Fibroblast of lung (primary cell): ENCODE data around the gene OR52M1. TPM values are rescaled to one million over a fixed set of nuclear protein-coding genes. Genes with fewer than 3 reads are reported as not detected.

Experiments
- DNase-seq, 2 donors: peaks; one replicate each; pipeline versions ENCODE4 v3.0.0 to v3.0.0-alpha.2; 2010; ENCODE audit warnings: low read depth in 2 of 2
- H2AFZ ChIP-seq: 2 replicates; pipeline ENCODE4 v1.5.1; 2012; ENCODE audit warnings: low read length, control low read depth, inconsistent platforms
- H3K27ac ChIP-seq: 2 replicates; pipeline ENCODE4 v1.5.1; 2011; ENCODE audit warnings: low read length, control low read depth; ENCODE audit not compliant: insufficient read depth
- H3K27me3 ChIP-seq: 2 replicates; pipeline ENCODE4 v1.5.1; 2011; ENCODE audit warnings: mild to moderate bottlenecking, low read length; ENCODE audit not compliant: control insufficient read depth, insufficient read depth
- H3K36me3 ChIP-seq: 2 replicates; pipeline ENCODE4 v1.5.1; 2011; ENCODE audit warnings: low read length; ENCODE audit not compliant: control insufficient read depth, insufficient read depth
- H3K4me1 ChIP-seq: 2 replicates; pipeline ENCODE4 v1.5.1; 2011; ENCODE audit warnings: low read length; ENCODE audit not compliant: control insufficient read depth, insufficient read depth; ENCODE audit errors: extremely low read depth
- H3K4me2 ChIP-seq: 2 replicates; pipeline ENCODE4 v1.5.1; 2011; ENCODE audit warnings: low read length, control low read depth; ENCODE audit not compliant: insufficient read depth; ENCODE audit errors: extremely low read depth
- H3K4me3 ChIP-seq, 4 experiments: fragments of 200-600 bp in 1 of 4; sonication (generic) in 1 of 4; replicated peaks in 1 of 4; 2 replicates each; pipeline ENCODE4 v1.5.1; 2011 to 2016; ENCODE audit warnings: low read length in 4 of 4, low read depth in 3 of 4, mild to moderate bottlenecking in 3 of 4, control low read depth in 2 of 4, inconsistent platforms in 1 of 4, mixed read lengths in 1 of 4; ENCODE audit not compliant: insufficient read depth in 1 of 4; ENCODE audit errors: control extremely low read depth in 1 of 4
- H3K79me2 ChIP-seq: 2 replicates; pipeline ENCODE4 v1.5.1; 2012; ENCODE audit warnings: mild to moderate bottlenecking, low read length, inconsistent platforms; ENCODE audit not compliant: control insufficient read depth, insufficient read depth
- H3K9ac ChIP-seq: 2 replicates; pipeline ENCODE4 v1.5.1; 2011; ENCODE audit warnings: mild to moderate bottlenecking, low read length, control low read depth; ENCODE audit not compliant: insufficient read depth
- H3K9me3 ChIP-seq: 2 replicates; pipeline ENCODE4 v1.5.1; 2012; ENCODE audit warnings: low read depth, low read length; ENCODE audit not compliant: control insufficient read depth, insufficient read depth
- H4K20me1 ChIP-seq: 2 replicates; pipeline ENCODE4 v1.5.1; 2011; ENCODE audit warnings: low read length; ENCODE audit not compliant: control insufficient read depth, insufficient read depth; ENCODE audit errors: extremely low read depth
- CTCF ChIP-seq, 2 donors: IDR thresholded peaks in 1 of 2; conservative IDR thresholded peaks in 1 of 2; 1 replicate in 1 of 2; 2 replicates in 1 of 2; pipeline ENCODE4 v1.5.1; 2011 to 2012; ENCODE audit warnings: low read length in 2 of 2, control low read depth in 1 of 2, inconsistent platforms in 1 of 2, low read depth in 1 of 2, mild to moderate bottlenecking in 1 of 2
- EZH2 ChIP-seq: IDR thresholded peaks from 2 replicates; pipeline ENCODE4 v1.5.1; 2012; ENCODE audit warnings: low read length, control low read depth, mild to moderate bottlenecking; ENCODE audit errors: missing control alignments
- polyA plus RNA-seq, 2 donors: library from polyadenylated mRNA; depleted of rRNA in 1 of 2; stranded (reverse) in 1 of 2; unstranded in 1 of 2; fragments of >200 nt; gene quantifications; 2 replicates each; pipeline ENCODE4 v1.2.1, GENCODE V29; 2011 to 2012; ENCODE audit warnings: missing spikeins in 1 of 2
- total RNA-seq: library from RNA; depleted of rRNA; stranded (reverse); fragments of >200 nt; gene quantifications from 2 replicates; pipeline ENCODE4 v1.2.1, GENCODE V29; 2014

OR52M1 gene
- total and polyA plus RNA-seq, 2 donors (not counting 1 experiment from before 2014, with no cell fraction given), result not detected

- no peaks in the 10 kb centered on the region for H4K20me1 ChIP-seq
Measured at GRCh38 chr11:4559527-4560440, 14.8 kb downstream of the OR52M1 start.

GRCh38 chr11:4560467-4560866, 15.5 kb downstream of the OR52M1 start:
- H3K9ac ChIP-seq, result no peak overlapping the region
- no peak overlapping the region for H3K27ac ChIP-seq
- no peaks in the 10 kb centered on the region for H3K27me3 ChIP-seq
- H3K9me3 ChIP-seq, result no peaks in the 10 kb centered on the region
- H3K4me2 ChIP-seq, result no peak overlapping the region
- no peaks in the 10 kb centered on the region for H3K36me3 ChIP-seq
- H4K20me1 ChIP-seq, result no peaks in the 10 kb centered on the region
- H3K4me1 ChIP-seq, result no peaks in the 10 kb centered on the region
- no peaks in the 10 kb centered on the region for H3K79me2 ChIP-seq
- TF ChIP-seq EZH2 (no peak), CTCF (conservative IDR thresholded peaks at IDR 0.05 in 1 of 2, IDR thresholded peaks at IDR 0.05 in 1 of 2; ENCODE audit: low read depth in 1 of 2, low read length in 2 of 2) (no peak)
- no peak overlapping the region for H3K4me3 ChIP-seq
- no peak overlapping the region for H2AFZ ChIP-seq
- no peak for DNase-seq

More at GRCh38 chr11:4559527-4560440, 14.8 kb downstream of the OR52M1 start:
- Histone ChIP-seq H3K4me1 (no peaks in the 10 kb centered on the region), H2AFZ (no peak overlapping the region), H3K79me2 (no peaks in the 10 kb centered on the region), H3K27me3 (no peaks in the 10 kb centered on the region), H3K36me3 (no peaks in the 10 kb centered on the region), H3K4me2 (no peak overlapping the region), H3K27ac (no peak overlapping the region), H3K4me3 (no peak overlapping the region), H3K9me3 (no peaks in the 10 kb centered on the region), H3K9ac (no peak overlapping the region)
- no peak for DNase-seq
- no peak for TF ChIP-seq EZH2

- no peak overlapping the region for H3K9ac ChIP-seq
- no peaks in the 10 kb centered on the region for H3K36me3 ChIP-seq
- H4K20me1 ChIP-seq, result no peaks in the 10 kb centered on the region
- no peaks in the 10 kb centered on the region for H3K4me1 ChIP-seq
- no peak overlapping the region for H3K27ac ChIP-seq
- DNase-seq, result no peak
- H3K4me2 ChIP-seq, result no peak overlapping the region
- H3K27me3 ChIP-seq, result no peaks in the 10 kb centered on the region
- TF ChIP-seq EZH2 (no peak), CTCF (conservative IDR thresholded peaks at IDR 0.05 in 1 of 2, IDR thresholded peaks at IDR 0.05 in 1 of 2; ENCODE audit: low read depth in 1 of 2, low read length in 2 of 2) (no peak)
- H3K9me3 ChIP-seq, result no peaks in the 10 kb centered on the region
- H3K79me2 ChIP-seq, result no peaks in the 10 kb centered on the region
- H3K4me3 ChIP-seq, result no peak overlapping the region
- H2AFZ ChIP-seq, result no peak overlapping the region
Measured at GRCh38 chr11:4565371-4565770, 20.4 kb downstream of the OR52M1 start.
